Measurements from ENCODE around the gene UCN.

The UCN gene

DNA sequence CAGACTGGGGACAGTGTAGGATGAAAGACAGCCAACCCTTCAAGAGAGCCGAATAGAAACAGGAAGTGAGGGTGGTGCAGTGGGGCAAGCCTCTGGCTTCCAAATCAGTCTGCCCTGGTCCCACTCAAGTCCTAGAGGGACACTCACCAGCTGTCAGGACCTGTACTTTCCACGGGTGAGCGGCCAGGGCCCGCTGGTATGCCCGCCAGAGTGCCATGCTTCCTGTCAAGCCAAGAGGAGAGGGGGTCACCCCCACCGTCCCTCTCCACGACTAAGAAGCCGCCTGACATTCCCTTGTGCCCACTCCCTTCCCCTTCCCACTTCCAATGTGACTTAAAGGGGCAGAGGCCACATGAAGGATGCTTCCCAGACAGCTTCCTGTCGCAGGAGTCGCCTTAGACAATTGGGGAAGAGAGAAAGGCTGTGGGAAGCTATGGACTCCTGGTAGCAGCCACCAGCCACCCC lies 14.1 kb upstream of the UCN start:
- TF ChIP-seq, protein P1, sequence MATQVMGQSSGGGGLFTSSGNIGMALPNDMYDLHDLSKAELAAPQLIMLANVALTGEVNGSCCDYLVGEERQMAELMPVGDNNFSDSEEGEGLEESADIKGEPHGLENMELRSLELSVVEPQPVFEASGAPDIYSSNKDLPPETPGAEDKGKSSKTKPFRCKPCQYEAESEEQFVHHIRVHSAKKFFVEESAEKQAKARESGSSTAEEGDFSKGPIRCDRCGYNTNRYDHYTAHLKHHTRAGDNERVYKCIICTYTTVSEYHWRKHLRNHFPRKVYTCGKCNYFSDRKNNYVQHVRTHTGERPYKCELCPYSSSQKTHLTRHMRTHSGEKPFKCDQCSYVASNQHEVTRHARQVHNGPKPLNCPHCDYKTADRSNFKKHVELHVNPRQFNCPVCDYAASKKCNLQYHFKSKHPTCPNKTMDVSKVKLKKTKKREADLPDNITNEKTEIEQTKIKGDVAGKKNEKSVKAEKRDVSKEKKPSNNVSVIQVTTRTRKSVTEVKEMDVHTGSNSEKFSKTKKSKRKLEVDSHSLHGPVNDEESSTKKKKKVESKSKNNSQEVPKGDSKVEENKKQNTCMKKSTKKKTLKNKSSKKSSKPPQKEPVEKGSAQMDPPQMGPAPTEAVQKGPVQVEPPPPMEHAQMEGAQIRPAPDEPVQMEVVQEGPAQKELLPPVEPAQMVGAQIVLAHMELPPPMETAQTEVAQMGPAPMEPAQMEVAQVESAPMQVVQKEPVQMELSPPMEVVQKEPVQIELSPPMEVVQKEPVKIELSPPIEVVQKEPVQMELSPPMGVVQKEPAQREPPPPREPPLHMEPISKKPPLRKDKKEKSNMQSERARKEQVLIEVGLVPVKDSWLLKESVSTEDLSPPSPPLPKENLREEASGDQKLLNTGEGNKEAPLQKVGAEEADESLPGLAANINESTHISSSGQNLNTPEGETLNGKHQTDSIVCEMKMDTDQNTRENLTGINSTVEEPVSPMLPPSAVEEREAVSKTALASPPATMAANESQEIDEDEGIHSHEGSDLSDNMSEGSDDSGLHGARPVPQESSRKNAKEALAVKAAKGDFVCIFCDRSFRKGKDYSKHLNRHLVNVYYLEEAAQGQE (IDR thresholded peaks at IDR 0.05; ENCODE audit: insufficient read depth in 1 of 2, low read depth in 2 of 2, low read length in 2 of 2): no peak
- TF ChIP-seq POLR2AphosphoS5 (IDR thresholded peaks at IDR 0.05; ENCODE audit: low read depth, low read length) (no peak; the same call in 1 of the 2 replicates), FOXP2 (optimal IDR thresholded peaks at IDR 0.05; ENCODE audit: borderline replicate concordance, extremely low read depth, extremely low read length, insufficient read depth) (no peak), TAF1 (IDR thresholded peaks at IDR 0.05; ENCODE audit: borderline replicate concordance, insufficient read depth, low read length) (no peak), SIN3A (IDR thresholded peaks at IDR 0.05; ENCODE audit: borderline replicate concordance, insufficient read depth, low read length) (no peak)

DNA sequence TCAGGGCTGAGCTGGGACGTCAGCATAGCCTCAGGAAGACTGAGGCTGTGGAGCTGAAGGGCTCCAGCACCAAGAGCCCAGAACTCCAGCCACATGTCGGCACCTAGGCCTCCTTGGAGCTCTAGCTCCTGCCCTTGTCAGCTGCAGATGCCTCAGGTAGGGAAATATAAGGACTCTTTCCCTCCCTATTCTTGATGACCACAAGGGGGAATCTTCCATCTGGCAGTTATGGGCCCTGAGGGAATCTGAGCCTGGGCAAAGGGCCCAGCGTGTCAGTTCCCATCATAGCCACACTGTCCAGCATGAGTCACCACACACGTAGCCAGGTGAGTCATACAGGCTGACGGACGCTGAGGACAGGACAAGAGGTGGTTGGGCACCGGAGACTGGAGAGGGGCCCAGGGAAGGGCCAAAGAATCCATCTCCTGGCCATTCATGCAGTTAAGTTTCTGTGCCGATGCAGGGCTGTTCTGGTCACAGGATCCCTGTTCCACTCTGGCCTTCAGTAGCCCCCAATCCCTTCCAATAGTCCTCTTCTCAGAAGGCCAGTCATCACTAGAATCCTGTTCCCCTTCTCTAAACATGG lies 12.8 kb upstream of the UCN start:
- TF ChIP-seq, protein P1 (IDR thresholded peaks at IDR 0.05; ENCODE audit: insufficient read depth in 1 of 2, low read depth in 2 of 2, low read length in 2 of 2): peak; percentile 42 to 51; a peak in 3 of 4 replicates
- TF ChIP-seq FOXP2 (optimal IDR thresholded peaks at IDR 0.05; ENCODE audit: borderline replicate concordance, extremely low read depth, extremely low read length, insufficient read depth) (peak; percentile 91), SIN3A (IDR thresholded peaks at IDR 0.05; ENCODE audit: borderline replicate concordance, insufficient read depth, low read length) (no peak), POLR2AphosphoS5 (IDR thresholded peaks at IDR 0.05; ENCODE audit: low read depth, low read length) (peak; percentile 65; the same call in 1 of the 2 replicates), TAF1 (IDR thresholded peaks at IDR 0.05; ENCODE audit: borderline replicate concordance, insufficient read depth, low read length) (no peak)

GRCh38 chr2:27316655-27317412 lies 8.6 kb upstream of the UCN start:
- TF ChIP-seq, protein P1 (IDR thresholded peaks at IDR 0.05; ENCODE audit: insufficient read depth in 1 of 2, low read depth in 2 of 2, low read length in 2 of 2): no peak
- no peak for TF ChIP-seq SIN3A (IDR thresholded peaks at IDR 0.05; ENCODE audit: borderline replicate concordance, insufficient read depth, low read length)
- no peak for TF ChIP-seq FOXP2 (optimal IDR thresholded peaks at IDR 0.05; ENCODE audit: borderline replicate concordance, extremely low read depth, extremely low read length, insufficient read depth)
- TF ChIP-seq TAF1 (IDR thresholded peaks at IDR 0.05; ENCODE audit: borderline replicate concordance, insufficient read depth, low read length): no peak
- no peak for TF ChIP-seq POLR2AphosphoS5 (IDR thresholded peaks at IDR 0.05; ENCODE audit: low read depth, low read length)

GRCh38 chr2:27315122-27315521 lies 6.9 kb upstream of the UCN start:
- no peak for TF ChIP-seq TAF1 (IDR thresholded peaks at IDR 0.05; ENCODE audit: borderline replicate concordance, insufficient read depth, low read length)
- TF ChIP-seq, protein P1 (IDR thresholded peaks at IDR 0.05; ENCODE audit: insufficient read depth in 1 of 2, low read depth in 2 of 2, low read length in 2 of 2): no peak
- TF ChIP-seq FOXP2 (optimal IDR thresholded peaks at IDR 0.05; ENCODE audit: borderline replicate concordance, extremely low read depth, extremely low read length, insufficient read depth): no peak
- TF ChIP-seq POLR2AphosphoS5 (IDR thresholded peaks at IDR 0.05; ENCODE audit: low read depth, low read length): no peak
- no peak for TF ChIP-seq SIN3A (IDR thresholded peaks at IDR 0.05; ENCODE audit: borderline replicate concordance, insufficient read depth, low read length)
